Liver (tissue), 9 donors: ENCODE data around the gene OSBPL10. TPM values are rescaled to one million over a fixed set of nuclear protein-coding genes. Genes with fewer than 3 reads are reported as not detected.
"Not testable (repeated sequence)": the region's sequence is repeated elsewhere in the genome, so short reads cannot be mapped to it uniquely, and the experiment has no call there.

ENCODE experiments used
- DNase-seq: peaks from one replicate; pipeline ENCODE4 v3.0.0-alpha.2; 2017; ENCODE audit warnings: low spot score
- H3K27ac ChIP-seq, 2 donors: one replicate each; pipeline ENCODE4 v1.7.0; 2013; ENCODE audit warnings: inconsistent platforms in 2 of 2, low read length in 2 of 2, control low read depth in 1 of 2, low read depth in 1 of 2, mild to moderate bottlenecking in 1 of 2
- H3K27me3 ChIP-seq, 4 donors: one replicate each; pipeline versions ENCODE4 v1.6.1 to v1.7.0; 2013; ENCODE audit warnings: low read length in 3 of 4, inconsistent platforms in 1 of 4, mild to moderate bottlenecking in 1 of 4, moderate library complexity in 1 of 4; ENCODE audit not compliant: control insufficient read depth in 4 of 4, insufficient read depth in 4 of 4
- H3K36me3 ChIP-seq, 4 donors: one replicate each; pipeline versions ENCODE4 v1.6.1 to v1.7.0; 2013; ENCODE audit warnings: low read length in 3 of 4, mild to moderate bottlenecking in 3 of 4, low read depth in 1 of 4, moderate library complexity in 1 of 4; ENCODE audit not compliant: control insufficient read depth in 4 of 4, insufficient read depth in 3 of 4
- H3K4me1 ChIP-seq, 4 donors: one replicate each; pipeline versions ENCODE4 v1.6.1 to v1.7.0; 2013; ENCODE audit warnings: low read length in 3 of 4, mild to moderate bottlenecking in 3 of 4, moderate library complexity in 1 of 4; ENCODE audit not compliant: control insufficient read depth in 4 of 4, insufficient read depth in 4 of 4
- H3K4me3 ChIP-seq, 3 donors: one replicate each; pipeline versions ENCODE4 v1.6.1 to v1.7.0; 2013; ENCODE audit warnings: low read length in 3 of 3, control low read depth in 1 of 3, low read depth in 1 of 3, mild to moderate bottlenecking in 1 of 3
- H3K9ac ChIP-seq, 2 donors: one replicate each; pipeline ENCODE4 v1.7.0; 2013; ENCODE audit warnings: low read length in 2 of 2, mild to moderate bottlenecking in 2 of 2, moderate library complexity in 2 of 2, control low read depth in 1 of 2, low read depth in 1 of 2
- H3K9me3 ChIP-seq, 4 donors: one replicate each; pipeline versions ENCODE4 v1.6.1 to v1.7.0; 2013; ENCODE audit warnings: low read length in 3 of 4; ENCODE audit not compliant: control insufficient read depth in 4 of 4
- EGR1 ChIP-seq, 2 donors: IDR thresholded peaks; 2 replicates each; pipeline ENCODE4 v1.6.1; 2016 to 2018; ENCODE audit warnings: antibody characterized with exemption in 2 of 2, low read depth in 2 of 2
- FOXA1 ChIP-seq: IDR thresholded peaks from 2 replicates; pipeline ENCODE4 v1.6.1; 2016; ENCODE audit warnings: antibody characterized with exemption
- FOXA2 ChIP-seq: IDR thresholded peaks from 2 replicates; pipeline ENCODE4 v1.6.1; 2016; ENCODE audit warnings: antibody characterized with exemption
- GABPA ChIP-seq, 2 donors: IDR thresholded peaks in 1 of 2; conservative IDR thresholded peaks in 1 of 2; 2 replicates each; pipeline ENCODE4 v1.6.1; 2016; ENCODE audit warnings: antibody characterized with exemption in 2 of 2, mild to moderate bottlenecking in 1 of 2, moderate library complexity in 1 of 2
- HNF4A ChIP-seq, 2 donors: conservative IDR thresholded peaks; 2 replicates each; pipeline ENCODE4 v1.6.1; 2016; ENCODE audit warnings: antibody characterized with exemption in 2 of 2, mild to moderate bottlenecking in 2 of 2
- HNF4G ChIP-seq: IDR thresholded peaks from 2 replicates; pipeline ENCODE4 v1.6.1; 2016; ENCODE audit warnings: antibody characterized with exemption
- JUND ChIP-seq, 2 donors: IDR thresholded peaks; 2 replicates each; pipeline ENCODE4 v1.6.1; 2016; ENCODE audit warnings: antibody characterized with exemption in 2 of 2
- NR2F2 ChIP-seq: IDR thresholded peaks from 2 replicates; pipeline ENCODE4 v1.6.1; 2016; ENCODE audit warnings: antibody characterized with exemption
- RAD21 ChIP-seq, 2 donors: IDR thresholded peaks; 2 replicates each; pipeline ENCODE4 v1.6.1; 2016; ENCODE audit warnings: antibody characterized with exemption in 2 of 2, mild to moderate bottlenecking in 2 of 2
- RXRA ChIP-seq, 2 donors: IDR thresholded peaks; 2 replicates each; pipeline ENCODE4 v1.6.1; 2017 to 2018; ENCODE audit warnings: antibody characterized with exemption in 2 of 2, mild to moderate bottlenecking in 1 of 2
- TAF1 ChIP-seq: conservative IDR thresholded peaks from 2 replicates; pipeline ENCODE4 v1.6.1; 2016; ENCODE audit warnings: antibody characterized with exemption, mild to moderate bottlenecking
- YY1 ChIP-seq: IDR thresholded peaks from 2 replicates; pipeline ENCODE4 v1.6.1; 2016; ENCODE audit warnings: antibody characterized with exemption, mild to moderate bottlenecking
- WGBS: extraction: QIAGEN DNeasy Blood & Tissue Kit; methylation state at CpG from one replicate; pipeline ENCODE4 v1.1.7; 2013; 5-methylcytosine and 5-hydroxymethylcytosine counted together
- polyA plus RNA-seq, 2 donors: library from polyadenylated mRNA; stranded (reverse) in 1 of 2; unstranded in 1 of 2; fragments of 200-250 nt in 1 of 2; fragments of >200 nt in 1 of 2; fragmentation: Nextera tagmentation in 1 of 2; extraction: Ambion mirVana in 1 of 2; gene quantifications; one replicate each; pipeline versions ENCODE4 v1.2.1 to v1.2.3, GENCODE V29; 2013 to 2015
- total RNA-seq, 2 donors: library from RNA; depleted of rRNA; stranded (reverse); fragments of >200 nt; gene quantifications; one replicate each; pipeline ENCODE4 v1.2.3, GENCODE V29; 2014
- TF ChIP-seq, protein P1 (sequence below): IDR thresholded peaks from 2 replicates; pipeline ENCODE4 v1.6.1; 2016; ENCODE audit warnings: antibody characterized with exemption, mild to moderate bottlenecking
- TF ChIP-seq, protein P2 (sequence below): IDR thresholded peaks from 2 replicates; pipeline ENCODE4 v1.6.1; 2016; ENCODE audit warnings: antibody characterized with exemption
- TF ChIP-seq, protein P3 (sequence below): IDR thresholded peaks from 2 replicates; pipeline ENCODE4 v1.6.1; 2016; ENCODE audit warnings: antibody characterized with exemption
- TF ChIP-seq, protein P4 (sequence below): IDR thresholded peaks from 2 replicates; pipeline ENCODE4 v1.6.1; 2016; ENCODE audit warnings: antibody characterized with exemption
- TF ChIP-seq, protein P5 (sequence below): fragments of 150-350 bp; IDR thresholded peaks from 2 replicates; pipeline ENCODE4 v1.5.1; 2017; ENCODE audit warnings: improper control_type of control experiment, low read depth, low read length; ENCODE audit not compliant: missing input control
- donor health status: healthy.
- donor health status: healthy.
- donor health status: healthy.
- donor health status: healthy.
- donor health status: healthy.

OSBPL10 gene
- total and polyA plus RNA-seq, 4 donors = 0.75 to 4.0 (median 1.7) TPM

DNA sequence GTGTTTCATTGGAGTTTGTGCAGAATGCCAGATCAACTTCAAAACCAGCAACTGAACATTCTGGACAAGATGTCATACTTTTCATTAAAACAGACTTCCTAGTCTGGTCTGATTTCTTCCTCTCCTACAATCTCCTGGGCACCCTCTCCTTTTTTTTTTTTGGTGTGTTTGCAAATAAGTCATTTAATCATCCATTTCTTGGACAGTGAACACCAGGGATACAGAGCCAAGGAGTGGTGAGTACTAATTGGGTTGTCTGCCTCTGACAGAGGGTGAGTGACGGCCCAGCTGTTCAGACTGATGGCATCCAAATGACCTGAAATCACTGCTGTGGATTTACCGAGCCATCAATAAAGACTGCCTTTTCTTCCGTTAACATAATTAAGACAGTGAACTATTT is 290.3 kb downstream of the OSBPL10 start (continued):
- TF ChIP-seq, protein P1, sequence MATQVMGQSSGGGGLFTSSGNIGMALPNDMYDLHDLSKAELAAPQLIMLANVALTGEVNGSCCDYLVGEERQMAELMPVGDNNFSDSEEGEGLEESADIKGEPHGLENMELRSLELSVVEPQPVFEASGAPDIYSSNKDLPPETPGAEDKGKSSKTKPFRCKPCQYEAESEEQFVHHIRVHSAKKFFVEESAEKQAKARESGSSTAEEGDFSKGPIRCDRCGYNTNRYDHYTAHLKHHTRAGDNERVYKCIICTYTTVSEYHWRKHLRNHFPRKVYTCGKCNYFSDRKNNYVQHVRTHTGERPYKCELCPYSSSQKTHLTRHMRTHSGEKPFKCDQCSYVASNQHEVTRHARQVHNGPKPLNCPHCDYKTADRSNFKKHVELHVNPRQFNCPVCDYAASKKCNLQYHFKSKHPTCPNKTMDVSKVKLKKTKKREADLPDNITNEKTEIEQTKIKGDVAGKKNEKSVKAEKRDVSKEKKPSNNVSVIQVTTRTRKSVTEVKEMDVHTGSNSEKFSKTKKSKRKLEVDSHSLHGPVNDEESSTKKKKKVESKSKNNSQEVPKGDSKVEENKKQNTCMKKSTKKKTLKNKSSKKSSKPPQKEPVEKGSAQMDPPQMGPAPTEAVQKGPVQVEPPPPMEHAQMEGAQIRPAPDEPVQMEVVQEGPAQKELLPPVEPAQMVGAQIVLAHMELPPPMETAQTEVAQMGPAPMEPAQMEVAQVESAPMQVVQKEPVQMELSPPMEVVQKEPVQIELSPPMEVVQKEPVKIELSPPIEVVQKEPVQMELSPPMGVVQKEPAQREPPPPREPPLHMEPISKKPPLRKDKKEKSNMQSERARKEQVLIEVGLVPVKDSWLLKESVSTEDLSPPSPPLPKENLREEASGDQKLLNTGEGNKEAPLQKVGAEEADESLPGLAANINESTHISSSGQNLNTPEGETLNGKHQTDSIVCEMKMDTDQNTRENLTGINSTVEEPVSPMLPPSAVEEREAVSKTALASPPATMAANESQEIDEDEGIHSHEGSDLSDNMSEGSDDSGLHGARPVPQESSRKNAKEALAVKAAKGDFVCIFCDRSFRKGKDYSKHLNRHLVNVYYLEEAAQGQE = no peak
- TF ChIP-seq YY1 (no peak), RAD21 (IDR thresholded peaks at IDR 0.05) (no peak)

DNA sequence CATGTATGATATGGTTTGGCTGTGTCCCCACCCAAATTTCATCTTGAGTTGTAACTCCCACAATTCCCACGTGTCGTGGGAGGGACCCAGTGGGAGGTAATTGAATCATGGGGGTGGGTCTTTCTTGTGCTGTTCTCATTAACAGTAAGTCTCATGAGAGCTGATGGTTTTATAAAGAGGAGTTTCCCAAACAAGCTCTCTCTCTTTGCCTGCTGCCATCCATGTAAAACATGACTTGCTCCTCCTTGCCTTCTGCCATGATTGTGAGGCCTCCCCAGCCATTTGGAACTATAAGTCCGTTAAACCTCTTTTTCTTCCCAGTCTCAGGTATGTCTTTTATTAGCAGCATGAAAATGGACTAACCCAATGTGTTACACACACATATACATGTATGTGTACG is 291.5 kb downstream of the OSBPL10 start:
- H3K9ac ChIP-seq, H3K27ac ChIP-seq, H3K9me3 ChIP-seq, DNase-seq, H3K36me3 ChIP-seq, H3K27me3 ChIP-seq, H3K4me1 ChIP-seq, H3K4me3 ChIP-seq: not testable (repeated sequence)
- 93% methylated on average over 4 of the region's 4 CpGs for WGBS

DNA sequence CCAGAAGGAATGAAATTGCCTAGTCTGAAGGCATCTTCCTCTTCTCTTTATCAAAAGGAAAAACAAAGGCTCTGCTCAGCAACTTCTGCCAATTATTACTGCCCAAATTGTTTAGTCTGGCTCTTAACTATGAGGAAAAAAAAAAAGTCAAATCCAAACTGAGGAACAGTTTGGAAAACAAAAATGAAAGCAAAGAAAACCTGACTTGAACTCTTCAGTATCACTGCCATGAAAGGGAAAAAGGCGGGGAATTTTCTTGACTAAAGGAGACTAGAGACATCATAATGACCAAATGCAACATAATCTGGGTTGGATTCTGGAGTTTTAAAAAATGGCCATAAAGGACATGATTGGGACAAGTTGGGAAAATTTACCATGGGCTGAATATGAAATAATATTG is 292.1 kb downstream of the OSBPL10 start:
- Histone ChIP-seq H3K4me3 (no peak overlapping the region), H3K9me3 (no peaks in the 10 kb centered on the region), H3K9ac (no peak overlapping the region), H3K4me1 (no peaks in the 10 kb centered on the region), H3K36me3 (peaks cover 0 to under 1% (median 0%) of the 10 kb centered on the region in 4 donors), H3K27me3 (no peaks in the 10 kb centered on the region), H3K27ac (no peak overlapping the region)
- no peak for DNase-seq
- WGBS = 84% methylated on average over 1 of the region's 1 CpG
- no peak for TF ChIP-seq JUND (IDR thresholded peaks at IDR 0.05)
- no peak for TF ChIP-seq HNF4G
- TF ChIP-seq FOXA1 = no peak
- TF ChIP-seq, protein P2, sequence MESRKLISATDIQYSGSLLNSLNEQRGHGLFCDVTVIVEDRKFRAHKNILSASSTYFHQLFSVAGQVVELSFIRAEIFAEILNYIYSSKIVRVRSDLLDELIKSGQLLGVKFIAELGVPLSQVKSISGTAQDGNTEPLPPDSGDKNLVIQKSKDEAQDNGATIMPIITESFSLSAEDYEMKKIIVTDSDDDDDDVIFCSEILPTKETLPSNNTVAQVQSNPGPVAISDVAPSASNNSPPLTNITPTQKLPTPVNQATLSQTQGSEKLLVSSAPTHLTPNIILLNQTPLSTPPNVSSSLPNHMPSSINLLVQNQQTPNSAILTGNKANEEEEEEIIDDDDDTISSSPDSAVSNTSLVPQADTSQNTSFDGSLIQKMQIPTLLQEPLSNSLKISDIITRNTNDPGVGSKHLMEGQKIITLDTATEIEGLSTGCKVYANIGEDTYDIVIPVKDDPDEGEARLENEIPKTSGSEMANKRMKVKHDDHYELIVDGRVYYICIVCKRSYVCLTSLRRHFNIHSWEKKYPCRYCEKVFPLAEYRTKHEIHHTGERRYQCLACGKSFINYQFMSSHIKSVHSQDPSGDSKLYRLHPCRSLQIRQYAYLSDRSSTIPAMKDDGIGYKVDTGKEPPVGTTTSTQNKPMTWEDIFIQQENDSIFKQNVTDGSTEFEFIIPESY = no peak
- no peak for TF ChIP-seq TAF1
- TF ChIP-seq RXRA (IDR thresholded peaks at IDR 0.05) = no peak
- no peak for TF ChIP-seq EGR1 (IDR thresholded peaks at IDR 0.05; ENCODE audit: low read depth in 2 of 2)
- no peak for TF ChIP-seq GABPA (IDR thresholded peaks at IDR 0.05 in 1 of 2, conservative IDR thresholded peaks at IDR 0.05 in 1 of 2)
- TF ChIP-seq NR2F2 = no peak
- no peak for TF ChIP-seq FOXA2
- TF ChIP-seq YY1 = no peak
- TF ChIP-seq, protein P3, sequence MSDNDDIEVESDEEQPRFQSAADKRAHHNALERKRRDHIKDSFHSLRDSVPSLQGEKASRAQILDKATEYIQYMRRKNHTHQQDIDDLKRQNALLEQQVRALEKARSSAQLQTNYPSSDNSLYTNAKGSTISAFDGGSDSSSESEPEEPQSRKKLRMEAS = no peak
- TF ChIP-seq RAD21 (IDR thresholded peaks at IDR 0.05) = no peak
- TF ChIP-seq, protein P4, sequence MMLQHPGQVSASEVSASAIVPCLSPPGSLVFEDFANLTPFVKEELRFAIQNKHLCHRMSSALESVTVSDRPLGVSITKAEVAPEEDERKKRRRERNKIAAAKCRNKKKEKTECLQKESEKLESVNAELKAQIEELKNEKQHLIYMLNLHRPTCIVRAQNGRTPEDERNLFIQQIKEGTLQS = no peak
- TF ChIP-seq, protein P5, sequence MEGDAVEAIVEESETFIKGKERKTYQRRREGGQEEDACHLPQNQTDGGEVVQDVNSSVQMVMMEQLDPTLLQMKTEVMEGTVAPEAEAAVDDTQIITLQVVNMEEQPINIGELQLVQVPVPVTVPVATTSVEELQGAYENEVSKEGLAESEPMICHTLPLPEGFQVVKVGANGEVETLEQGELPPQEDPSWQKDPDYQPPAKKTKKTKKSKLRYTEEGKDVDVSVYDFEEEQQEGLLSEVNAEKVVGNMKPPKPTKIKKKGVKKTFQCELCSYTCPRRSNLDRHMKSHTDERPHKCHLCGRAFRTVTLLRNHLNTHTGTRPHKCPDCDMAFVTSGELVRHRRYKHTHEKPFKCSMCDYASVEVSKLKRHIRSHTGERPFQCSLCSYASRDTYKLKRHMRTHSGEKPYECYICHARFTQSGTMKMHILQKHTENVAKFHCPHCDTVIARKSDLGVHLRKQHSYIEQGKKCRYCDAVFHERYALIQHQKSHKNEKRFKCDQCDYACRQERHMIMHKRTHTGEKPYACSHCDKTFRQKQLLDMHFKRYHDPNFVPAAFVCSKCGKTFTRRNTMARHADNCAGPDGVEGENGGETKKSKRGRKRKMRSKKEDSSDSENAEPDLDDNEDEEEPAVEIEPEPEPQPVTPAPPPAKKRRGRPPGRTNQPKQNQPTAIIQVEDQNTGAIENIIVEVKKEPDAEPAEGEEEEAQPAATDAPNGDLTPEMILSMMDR = no peak
- TF ChIP-seq, protein P1 = no peak
- TF ChIP-seq HNF4A (conservative IDR thresholded peaks at IDR 0.05) = no peak
